ENCODE data around the gene ZNF740. TPM values are rescaled to one million over a fixed set of nuclear protein-coding genes. Genes with fewer than 3 reads are reported as not detected.

Gene ZNF740
- polyA plus RNA-seq, 1 of the 3 experiments (the other 2 are of a cell fraction): 14.6 TPM

GRCh38 chr12:53145383-53146260 lies 34.9 kb upstream of the ZNF740 start:
- ChIA-PET CTCF (interaction anchor here (1.1 to 2.1 kb wide), 3 partner anchors 14 to 80 kb away, joined by 3 to 12 read pairs (median 7); no protein-coding TSS in a partner anchor), POLR2A (interaction anchor here (0.9 kb wide), 1 partner anchor 16 kb away, joined by 3 read pairs; no protein-coding TSS in a partner anchor)
- TF ChIP-seq SIN3A (IDR thresholded peaks at IDR 0.05; ENCODE audit: borderline replicate concordance, low read depth, low read length) (no peak), TCF12 (IDR thresholded peaks at IDR 0.05) (no peak), GATA2 (CRISPR knock-in tag; IDR thresholded peaks at IDR 0.05) (no peak), REST (IDR thresholded peaks at IDR 0.05; ENCODE audit: low read depth, low read length) (no peak), CTCF (IDR thresholded peaks at IDR 0.05) (no peak), CHD2 (IDR thresholded peaks at IDR 0.05; ENCODE audit: low read length, partially characterized antibody) (no peak), USF2 (IDR thresholded peaks at IDR 0.05; ENCODE audit: borderline replicate concordance, low read depth, low read length) (no peak), FOXJ3 (CRISPR knock-in tag; IDR thresholded peaks at IDR 0.05) (no peak), RAD21 (IDR thresholded peaks at IDR 0.05; ENCODE audit: low read length) (no peak), USF1 (IDR thresholded peaks at IDR 0.05; ENCODE audit: borderline replicate concordance, low read depth) (no peak), ELF1 (IDR thresholded peaks at IDR 0.05) (no peak), YY1 (IDR thresholded peaks at IDR 0.05; ENCODE audit: low read depth) (no peak), FOSL2 (IDR thresholded peaks at IDR 0.05; ENCODE audit: borderline replicate concordance, low read depth) (no peak), MXI1 (IDR thresholded peaks at IDR 0.05; ENCODE audit: low read depth, low read length) (no peak), EZH2phosphoT487 (IDR thresholded peaks at IDR 0.05; ENCODE audit: borderline replicate concordance, low read depth) (no peak), POLR2AphosphoS5 (IDR thresholded peaks at IDR 0.05; ENCODE audit: low read depth, low read length) (no peak), RCOR1 (IDR thresholded peaks at IDR 0.05; ENCODE audit: low read length) (no peak), IRF3 (IDR thresholded peaks at IDR 0.05; ENCODE audit: low read depth, low read length) (no peak), FOXM1 (IDR thresholded peaks at IDR 0.05; ENCODE audit: low read depth) (no peak), NFIC (IDR thresholded peaks at IDR 0.05; ENCODE audit: borderline replicate concordance) (no peak)
- Histone ChIP-seq H3K4me2 (no peak overlapping the region), H4K20me1 (ENCODE audit: insufficient read depth) (no peaks in the 10 kb centered on the region), H3K9me2 (no peaks in the 10 kb centered on the region), H3K79me2 (ENCODE audit: insufficient read depth) (no peaks in the 10 kb centered on the region), H3K9me3 (no peaks in the 10 kb centered on the region), H3K4me3 (ENCODE audit: low read depth in 2 of 2, low read length in 1 of 2) (no peak overlapping the region), H2AFZ (ENCODE audit: low read depth) (no peak overlapping the region), H3K36me3 (replicated peaks in 1 of 2; ENCODE audit: control insufficient read depth in 1 of 2, insufficient read depth in 2 of 2, low read length in 1 of 2) (no peaks in the 10 kb centered on the region), H3K27me3 (ENCODE audit: insufficient read depth) (no peaks in the 10 kb centered on the region), H3K27ac (ENCODE audit: low read depth in 2 of 2, low read length in 1 of 2) (no peak overlapping the region), H3K4me1 (ENCODE audit: control insufficient read depth in 1 of 2, insufficient read depth in 2 of 2, low read depth in 1 of 2, low read length in 1 of 2) (no peaks in the 10 kb centered on the region), H3F3A (replicated peaks; ENCODE audit: insufficient read depth) (peaks cover 7% of the 10 kb centered on the region), H3K9ac (no peak overlapping the region)
- 83% methylated on average over 5 of the region's 5 CpGs for WGBS (ENCODE audit: low lambda C conversion rate)
- DNase-seq: no peak
